Caco-2 (cell line): Measurements from ENCODE around the gene SLC8A2. TPM values are rescaled to one million over a fixed set of nuclear protein-coding genes. Genes with fewer than 3 reads are reported as not detected.
"Not testable (repeated sequence)": the region's sequence is repeated elsewhere in the genome, so short reads cannot be mapped to it uniquely, and the experiment has no call there.

Experiments used
- BruUV-seq: library from RNA; stranded (reverse); fragments of 400-500 nt; replicated peaks from 2 replicates; lab custom pipeline; 2021; lab: Mats Ljungman, UMichigan
- CTCF ChIA-PET: fragments of 300-600 bp; sonication (Branson Sonifier 250); formaldehyde crosslinking; loops from one replicate; lab custom pipeline; 2022; ENCODE audit warnings: antibody characterized with exemption; lab: Charles Lee
- POLR2A ChIA-PET: fragments of 300-600 bp; sonication (Branson Sonifier 250); formaldehyde crosslinking; loops from one replicate; lab custom pipeline; 2022; ENCODE audit warnings: antibody characterized with exemption; lab: Charles Lee
- DNase-seq, 2 experiments: peaks; one replicate each; pipeline versions ENCODE4 v3.0.0 to v3.0.0-alpha.2; 2020 to 2022
- H3K27me3 ChIP-seq: replicated peaks from 2 replicates; pipeline ENCODE4 v1.6.0; 2011; ENCODE audit warnings: low read length; ENCODE audit not compliant: control insufficient read depth, insufficient read depth
- H3K36me3 ChIP-seq: 2 replicates; pipeline ENCODE4 v1.5.1; 2011; ENCODE audit warnings: low read length; ENCODE audit not compliant: control insufficient read depth, insufficient read depth
- H3K4me1 ChIP-seq: fragments of 250-450 bp; sonication (Bioruptor Pico); 2 replicates; pipeline ENCODE4 v1.5.1; 2020; ENCODE audit warnings: mild to moderate bottlenecking
- H3K4me3 ChIP-seq: 2 replicates; pipeline ENCODE4 v1.5.1; 2011; ENCODE audit warnings: low read depth, mild to moderate bottlenecking, control low read depth, low read length
- H3K9me3 ChIP-seq: fragments of 250-450 bp; sonication (Bioruptor Pico); 2 replicates; pipeline ENCODE4 v1.5.1; 2020; ENCODE audit warnings: mild to moderate bottlenecking, moderate library complexity
- H3K27ac Mint-ChIP-seq: one replicate; pipeline ENCODE4 v1.8.0; 2022; ENCODE audit warnings: mixed read lengths; ENCODE audit not compliant: unreplicated experiment
- H3K27me3 Mint-ChIP-seq: one replicate; pipeline ENCODE4 v1.8.0; 2022; ENCODE audit warnings: mixed read lengths; ENCODE audit not compliant: insufficient read depth, unreplicated experiment
- H3K36me3 Mint-ChIP-seq: one replicate; pipeline ENCODE4 v1.8.0; 2022; ENCODE audit warnings: mild to moderate bottlenecking, mixed read lengths; ENCODE audit not compliant: insufficient read depth, unreplicated experiment
- H3K4me1 Mint-ChIP-seq: one replicate; pipeline ENCODE4 v1.8.0; 2022; ENCODE audit warnings: low read depth, mixed read lengths; ENCODE audit not compliant: unreplicated experiment
- H3K4me3 Mint-ChIP-seq: one replicate; pipeline ENCODE4 v1.8.0; 2022; ENCODE audit warnings: mild to moderate bottlenecking, moderate library complexity, mixed read lengths; ENCODE audit not compliant: unreplicated experiment
- H3K9me3 Mint-ChIP-seq: one replicate; pipeline ENCODE4 v1.8.0; 2022; ENCODE audit warnings: mixed read lengths; ENCODE audit not compliant: unreplicated experiment
- intact Hi-C: fragments of 100-400 bp; cut with micrococcal nuclease; formaldehyde crosslinking; loops from one replicate; pipeline ENCODE4 v1.10.0; 2022; ENCODE audit not compliant: unreplicated experiment
- total RNA-seq: library from RNA; stranded (reverse); gene quantifications from 2 replicates; pipeline ENCODE4 v1.2.3, GENCODE V29; 2022
- TF ChIP-seq, protein P1 (sequence below), 2 experiments: fragments of 200-600 bp in 1 of 2; IDR thresholded peaks; 1 replicate in 1 of 2; 2 replicates in 1 of 2; pipeline versions ENCODE4 v1.5.1 to v1.8.0; 2011 to 2022; ENCODE audit warnings: antibody characterized with exemption in 1 of 2, control low read depth in 1 of 2, inconsistent platforms in 1 of 2, low read depth in 1 of 2, low read length in 1 of 2, mild to moderate bottlenecking in 1 of 2, moderate library complexity in 1 of 2; ENCODE audit not compliant: insufficient read depth in 1 of 2, severe bottlenecking in 1 of 2, unreplicated experiment in 1 of 2

Gene SLC8A2
- total RNA-seq, 1 experiment from 2014 or later = 1.2 TPM

DNA sequence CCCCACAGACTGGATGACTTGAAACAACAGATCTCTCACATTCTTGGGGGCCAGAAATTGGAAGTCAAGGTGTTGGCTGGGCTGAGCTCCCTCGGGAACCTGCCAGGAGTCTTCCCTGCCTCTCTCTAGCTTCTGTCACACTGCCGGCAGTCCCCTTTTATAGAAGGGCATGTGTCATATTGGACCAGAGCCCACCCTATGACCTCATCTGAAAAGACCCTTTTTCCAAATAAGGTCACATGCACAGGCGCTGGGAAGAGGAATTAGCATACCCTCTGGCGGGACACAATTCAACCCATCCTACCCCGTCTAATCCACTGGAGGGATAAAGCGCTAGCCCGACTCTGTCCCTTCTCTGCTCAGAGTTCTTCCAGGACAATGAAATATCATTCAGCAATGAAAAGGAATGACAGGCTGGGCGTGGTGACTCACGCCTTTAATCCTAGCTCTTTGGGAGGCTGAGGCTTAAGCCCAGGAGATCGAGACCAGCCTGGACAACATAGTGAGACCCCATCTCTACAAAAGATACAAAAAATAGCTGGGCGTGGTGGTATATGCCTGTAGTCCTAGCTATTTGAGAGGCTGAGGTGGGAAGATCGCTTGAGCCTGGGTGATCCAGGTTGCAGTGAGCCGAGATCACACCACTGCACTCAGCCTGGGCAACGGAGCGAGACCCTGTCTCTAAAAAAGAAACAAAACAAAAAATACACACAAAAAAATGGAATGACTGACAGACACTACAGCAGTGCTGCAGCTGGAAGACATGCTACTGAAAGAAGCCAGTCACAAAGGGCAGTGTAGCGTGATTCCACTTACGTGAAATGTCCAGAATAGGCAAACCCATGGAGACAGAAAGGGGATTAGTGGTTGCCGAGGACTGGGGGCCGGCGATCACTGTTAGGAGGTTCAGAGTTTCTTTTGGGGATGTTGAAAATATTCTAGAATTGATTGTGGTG is 80.9 kb downstream of the SLC8A2 start:
- no peaks in the 10 kb centered on the region for H3K36me3 ChIP-seq
- DNase-seq = no peak
- H3K27me3 ChIP-seq = no peaks in the 10 kb centered on the region
- Mint-ChIP-seq H3K9me3 (no peaks in the 10 kb centered on the region), H3K4me1 (no peaks in the 10 kb centered on the region), H3K4me3 (no peak overlapping the region), H3K27ac (no peak overlapping the region), H3K27me3 (peaks cover 6% of the 10 kb centered on the region), H3K36me3 (no peaks in the 10 kb centered on the region)
- no peaks in the 10 kb centered on the region for H3K9me3 ChIP-seq
- ChIA-PET CTCF (interaction anchor here (0.7 to 2.1 kb wide), 13 partner anchors 12 to 147 kb away, joined by 3 to 21 read pairs (median 4); partner anchors contain the start of genes DHX34 and KPTN), POLR2A (interaction anchor here (1.0 kb wide), 1 partner anchor 42 kb away, joined by 5 read pairs; the partner anchor contains the start of gene DHX34)
- no TSS peak for BruUV-seq
- TF ChIP-seq, protein P1, sequence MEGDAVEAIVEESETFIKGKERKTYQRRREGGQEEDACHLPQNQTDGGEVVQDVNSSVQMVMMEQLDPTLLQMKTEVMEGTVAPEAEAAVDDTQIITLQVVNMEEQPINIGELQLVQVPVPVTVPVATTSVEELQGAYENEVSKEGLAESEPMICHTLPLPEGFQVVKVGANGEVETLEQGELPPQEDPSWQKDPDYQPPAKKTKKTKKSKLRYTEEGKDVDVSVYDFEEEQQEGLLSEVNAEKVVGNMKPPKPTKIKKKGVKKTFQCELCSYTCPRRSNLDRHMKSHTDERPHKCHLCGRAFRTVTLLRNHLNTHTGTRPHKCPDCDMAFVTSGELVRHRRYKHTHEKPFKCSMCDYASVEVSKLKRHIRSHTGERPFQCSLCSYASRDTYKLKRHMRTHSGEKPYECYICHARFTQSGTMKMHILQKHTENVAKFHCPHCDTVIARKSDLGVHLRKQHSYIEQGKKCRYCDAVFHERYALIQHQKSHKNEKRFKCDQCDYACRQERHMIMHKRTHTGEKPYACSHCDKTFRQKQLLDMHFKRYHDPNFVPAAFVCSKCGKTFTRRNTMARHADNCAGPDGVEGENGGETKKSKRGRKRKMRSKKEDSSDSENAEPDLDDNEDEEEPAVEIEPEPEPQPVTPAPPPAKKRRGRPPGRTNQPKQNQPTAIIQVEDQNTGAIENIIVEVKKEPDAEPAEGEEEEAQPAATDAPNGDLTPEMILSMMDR (IDR thresholded peaks at IDR 0.05; ENCODE audit: insufficient read depth in 1 of 2, low read depth in 1 of 2, low read length in 1 of 2, severe bottlenecking in 1 of 2, unreplicated experiment in 1 of 2) = no peak
- H3K4me1 ChIP-seq = no peaks in the 10 kb centered on the region
- intact Hi-C loops = loop anchor here (1.0 to 2.0 kb wide), 3 partner anchors 36 to 107 kb away; no protein-coding TSS in a partner anchor
- no peak overlapping the region for H3K4me3 ChIP-seq

GRCh38 chr19:47389150-47389556 is 82.5 kb downstream of the SLC8A2 start:
- DNase-seq = no peak
- no peak overlapping the region for H3K27ac Mint-ChIP-seq
- H3K36me3 ChIP-seq = no peaks in the 10 kb centered on the region
- H3K4me1 ChIP-seq = no peaks in the 10 kb centered on the region
- no peaks in the 10 kb centered on the region for H3K9me3 ChIP-seq
- no TSS peak for BruUV-seq
- intact Hi-C loops = no loop called here
- no peaks in the 10 kb centered on the region for H3K4me1 Mint-ChIP-seq
- ChIA-PET POLR2A (interaction anchor here (0.9 kb wide), 1 partner anchor 941 kb away, joined by 4 read pairs; no protein-coding TSS in a partner anchor), CTCF (interaction anchor here (0.5 to 1.2 kb wide), 3 partner anchors 40 to 306 kb away, joined by 3 to 4 read pairs (median 3); partner anchors contain the start of gene DHX34)
- no peak overlapping the region for H3K4me3 Mint-ChIP-seq
- TF ChIP-seq, protein P1 (IDR thresholded peaks at IDR 0.05; ENCODE audit: insufficient read depth in 1 of 2, low read depth in 1 of 2, low read length in 1 of 2, severe bottlenecking in 1 of 2, unreplicated experiment in 1 of 2) = no peak
- no peaks in the 10 kb centered on the region for H3K27me3 ChIP-seq
- no peak overlapping the region for H3K4me3 ChIP-seq
- H3K36me3 Mint-ChIP-seq = no peaks in the 10 kb centered on the region
- peaks cover 4% of the 10 kb centered on the region for H3K27me3 Mint-ChIP-seq
- no peaks in the 10 kb centered on the region for H3K9me3 Mint-ChIP-seq

DNA sequence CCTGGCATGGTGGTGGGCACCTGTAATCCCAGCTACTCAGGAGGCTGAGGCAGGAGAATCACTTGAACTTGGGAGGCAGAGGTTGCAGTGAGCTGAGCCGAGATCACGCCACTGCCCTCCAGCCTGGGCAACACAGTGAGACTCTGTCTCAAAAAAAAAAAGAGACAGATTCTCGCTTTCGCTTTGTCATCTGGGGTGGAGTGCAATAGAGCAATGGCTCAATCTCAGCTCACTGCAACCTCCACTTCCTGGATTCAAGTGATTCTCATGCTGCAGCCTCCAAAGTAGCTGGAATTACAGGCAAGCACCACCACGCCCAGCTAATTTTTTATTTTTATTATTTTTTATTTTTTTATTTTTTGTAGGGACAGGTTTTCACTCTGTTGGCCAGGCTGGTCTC is 83.0 kb downstream of the SLC8A2 start:
- H3K27me3 ChIP-seq, BruUV-seq, H3K4me1 Mint-ChIP-seq, H3K4me3 ChIP-seq, H3K36me3 Mint-ChIP-seq, H3K27me3 Mint-ChIP-seq, H3K4me1 ChIP-seq, intact Hi-C loops, H3K4me3 Mint-ChIP-seq, H3K36me3 ChIP-seq, H3K9me3 Mint-ChIP-seq, DNase-seq, H3K27ac Mint-ChIP-seq, H3K9me3 ChIP-seq: not testable (repeated sequence)
- ChIA-PET POLR2A (interaction anchor here (0.9 kb wide), 1 partner anchor 941 kb away, joined by 4 read pairs; no protein-coding TSS in a partner anchor), CTCF (interaction anchor here (1.0 to 1.2 kb wide), 2 partner anchors 39 to 44 kb away, joined by 3 read pairs; partner anchors contain the start of gene DHX34)

GRCh38 chr19:47387623-47388022 is 84.1 kb downstream of the SLC8A2 start:
- H3K27me3 Mint-ChIP-seq, H3K36me3 ChIP-seq, H3K27me3 ChIP-seq, intact Hi-C loops, H3K9me3 ChIP-seq, BruUV-seq, H3K27ac Mint-ChIP-seq, H3K4me3 ChIP-seq, H3K4me3 Mint-ChIP-seq, DNase-seq, POLR2A ChIA-PET, H3K36me3 Mint-ChIP-seq, H3K4me1 ChIP-seq, H3K4me1 Mint-ChIP-seq, H3K9me3 Mint-ChIP-seq: not testable (repeated sequence)
- CTCF ChIA-PET = interaction anchor here (0.6 kb wide), 1 partner anchor 46 kb away, joined by 3 read pairs; no protein-coding TSS in a partner anchor

DNA sequence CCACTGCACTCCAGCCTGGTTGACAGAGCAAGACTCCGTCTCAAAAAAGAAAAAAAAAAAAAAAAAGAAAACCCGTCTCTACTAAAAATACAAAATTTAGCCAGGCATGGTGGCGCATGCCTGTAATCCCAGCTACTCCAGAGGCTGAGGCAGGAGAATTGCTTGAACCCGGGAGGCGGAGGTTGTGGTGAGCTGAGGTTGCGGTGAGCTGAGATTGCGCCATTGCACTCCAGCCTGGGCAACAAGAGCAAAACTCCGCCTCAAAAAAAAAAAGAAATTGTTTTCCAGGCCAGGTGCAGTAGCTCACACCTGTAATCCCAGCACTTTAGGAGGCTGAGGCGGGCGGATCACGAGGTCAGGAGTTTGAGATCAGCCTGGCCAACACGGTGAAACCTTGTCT is 85.1 kb downstream of the SLC8A2 start:
- H3K36me3 ChIP-seq, POLR2A ChIA-PET, H3K27ac Mint-ChIP-seq, H3K9me3 ChIP-seq, H3K27me3 Mint-ChIP-seq, intact Hi-C loops, BruUV-seq, H3K4me1 ChIP-seq, H3K9me3 Mint-ChIP-seq, H3K4me1 Mint-ChIP-seq, DNase-seq, H3K4me3 ChIP-seq, H3K27me3 ChIP-seq, H3K4me3 Mint-ChIP-seq: not testable (repeated sequence)
- H3K36me3 Mint-ChIP-seq = peaks cover 18% of the 10 kb centered on the region
- CTCF ChIA-PET = interaction anchor here (1.1 kb wide), 1 partner anchor 38 kb away, joined by 5 read pairs; the partner anchor contains the start of gene DHX34
